ENCODE data around the gene ZNF766.

Gene ZNF766

DNA sequence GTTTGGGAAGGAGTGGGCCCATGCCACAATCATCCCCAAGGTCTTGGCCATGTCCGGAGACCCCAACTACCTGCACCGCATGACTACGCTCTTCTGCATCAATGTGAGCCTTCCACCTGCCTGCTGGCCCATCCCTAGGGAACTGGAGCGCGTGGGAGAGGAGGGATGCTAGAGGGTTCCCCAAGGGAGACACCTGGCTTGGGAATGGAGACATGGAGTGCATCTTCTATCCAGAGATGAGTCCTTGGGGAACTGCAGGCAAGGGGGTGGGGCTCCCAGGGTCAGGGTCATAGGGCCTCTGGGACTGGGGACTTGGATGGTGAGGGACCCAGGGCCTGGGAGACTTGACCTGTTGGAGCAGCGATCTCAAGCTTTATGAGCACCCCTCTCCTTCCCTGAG lies 48.4 kb upstream of the ZNF766 start:
- no peak for ATAC-seq
- TF ChIP-seq, protein P1, sequence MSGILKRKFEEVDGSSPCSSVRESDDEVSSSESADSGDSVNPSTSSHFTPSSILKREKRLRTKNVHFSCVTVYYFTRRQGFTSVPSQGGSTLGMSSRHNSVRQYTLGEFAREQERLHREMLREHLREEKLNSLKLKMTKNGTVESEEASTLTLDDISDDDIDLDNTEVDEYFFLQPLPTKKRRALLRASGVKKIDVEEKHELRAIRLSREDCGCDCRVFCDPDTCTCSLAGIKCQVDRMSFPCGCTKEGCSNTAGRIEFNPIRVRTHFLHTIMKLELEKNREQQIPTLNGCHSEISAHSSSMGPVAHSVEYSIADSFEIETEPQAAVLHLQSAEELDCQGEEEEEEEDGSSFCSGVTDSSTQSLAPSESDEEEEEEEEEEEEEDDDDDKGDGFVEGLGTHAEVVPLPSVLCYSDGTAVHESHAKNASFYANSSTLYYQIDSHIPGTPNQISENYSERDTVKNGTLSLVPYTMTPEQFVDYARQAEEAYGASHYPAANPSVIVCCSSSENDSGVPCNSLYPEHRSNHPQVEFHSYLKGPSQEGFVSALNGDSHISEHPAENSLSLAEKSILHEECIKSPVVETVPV (CRISPR knock-in tag; IDR thresholded peaks at IDR 0.05): no peak
- TF ChIP-seq ZNF565 (CRISPR knock-in tag; conservative IDR thresholded peaks at IDR 0.05; ENCODE audit: low read depth): no peak

DNA sequence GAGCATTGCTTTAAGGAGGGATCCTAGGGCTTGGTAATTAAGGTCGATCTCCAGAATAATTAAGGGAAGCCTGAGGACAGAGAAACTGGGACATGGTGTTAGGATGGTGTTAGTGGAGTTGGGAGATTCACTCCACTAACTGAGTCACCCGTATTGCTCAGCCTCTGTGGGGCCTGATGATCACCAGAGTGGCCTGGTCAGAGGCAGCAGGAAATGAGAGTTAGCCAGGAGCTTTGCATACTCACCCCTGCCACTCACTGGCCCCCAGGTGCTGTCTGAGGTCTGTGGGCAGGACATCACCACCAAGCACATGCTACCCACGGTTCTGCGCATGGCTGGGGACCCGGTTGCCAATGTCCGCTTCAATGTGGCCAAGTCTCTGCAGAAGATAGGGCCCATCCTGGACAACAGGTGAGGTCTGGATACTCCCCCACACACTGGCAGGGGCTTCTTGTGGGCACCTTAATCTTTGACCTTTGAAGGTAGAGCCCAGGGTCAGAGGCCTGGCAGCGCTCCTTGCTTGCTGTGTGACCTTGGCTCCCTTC lies 47.5 kb upstream of the ZNF766 start:
- TF ChIP-seq ZC3H10 (CRISPR knock-in tag; IDR thresholded peaks at IDR 0.05): no peak
- no peak for TF ChIP-seq TOX (CRISPR knock-in tag; IDR thresholded peaks at IDR 0.05; ENCODE audit: borderline replicate concordance)
- TF ChIP-seq RARB (CRISPR knock-in tag; IDR thresholded peaks at IDR 0.05): no peak
- ATAC-seq: no peak

DNA sequence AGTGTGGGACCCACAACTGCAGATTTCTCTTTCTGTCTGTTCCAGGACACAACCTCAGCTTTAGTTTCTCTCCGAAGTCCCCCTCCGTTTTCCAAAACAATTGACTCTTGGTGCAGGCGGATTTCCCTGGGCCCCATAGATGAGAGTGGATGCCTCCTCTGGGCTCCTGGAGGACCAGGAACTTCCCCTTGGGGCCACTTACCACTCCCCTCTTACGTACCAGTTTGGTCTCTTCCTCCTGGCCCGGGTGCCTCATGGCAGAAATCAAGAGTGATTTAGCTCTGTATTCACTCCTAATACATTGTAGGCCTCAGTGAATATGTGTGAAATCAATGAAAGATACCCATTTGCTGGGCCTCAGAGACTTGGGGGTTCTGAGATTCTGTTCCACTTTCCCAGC lies 45.2 kb upstream of the ZNF766 start:
- ATAC-seq: no peak
- TF ChIP-seq ZFP3 (CRISPR knock-in tag; IDR thresholded peaks at IDR 0.05) (no peak), ARNTL (CRISPR knock-in tag; IDR thresholded peaks at IDR 0.05; ENCODE audit: borderline replicate concordance, low read depth) (no peak), ISL1 (CRISPR knock-in tag; IDR thresholded peaks at IDR 0.05) (no peak)

GRCh38 chr19:52226652-52227051 lies 42.7 kb upstream of the ZNF766 start:
- TF ChIP-seq ZNF565 (CRISPR knock-in tag; conservative IDR thresholded peaks at IDR 0.05; ENCODE audit: low read depth): no peak
- no peak for TF ChIP-seq POU6F1 (CRISPR knock-in tag; IDR thresholded peaks at IDR 0.05; ENCODE audit: borderline replicate concordance, low read depth)
- TF ChIP-seq TSHZ2 (CRISPR knock-in tag; IDR thresholded peaks at IDR 0.05): no peak
- no peak for TF ChIP-seq ZNF70 (CRISPR knock-in tag; IDR thresholded peaks at IDR 0.05)
- no peak for TF ChIP-seq CSDC2 (CRISPR knock-in tag; IDR thresholded peaks at IDR 0.05)
- TF ChIP-seq ZC3H10 (CRISPR knock-in tag; IDR thresholded peaks at IDR 0.05): no peak
- ATAC-seq: no peak

- TF ChIP-seq SNAI2 (CRISPR knock-in tag; IDR thresholded peaks at IDR 0.05) (no peak), ISL1 (CRISPR knock-in tag; IDR thresholded peaks at IDR 0.05) (no peak), RARB (CRISPR knock-in tag; IDR thresholded peaks at IDR 0.05) (no peak), ZC3H10 (CRISPR knock-in tag; IDR thresholded peaks at IDR 0.05) (no peak), TSHZ2 (CRISPR knock-in tag; IDR thresholded peaks at IDR 0.05) (no peak)
- ATAC-seq: no peak
Observed at GRCh38 chr19:52227196-52227940, 42.0 kb upstream of the ZNF766 start.

DNA sequence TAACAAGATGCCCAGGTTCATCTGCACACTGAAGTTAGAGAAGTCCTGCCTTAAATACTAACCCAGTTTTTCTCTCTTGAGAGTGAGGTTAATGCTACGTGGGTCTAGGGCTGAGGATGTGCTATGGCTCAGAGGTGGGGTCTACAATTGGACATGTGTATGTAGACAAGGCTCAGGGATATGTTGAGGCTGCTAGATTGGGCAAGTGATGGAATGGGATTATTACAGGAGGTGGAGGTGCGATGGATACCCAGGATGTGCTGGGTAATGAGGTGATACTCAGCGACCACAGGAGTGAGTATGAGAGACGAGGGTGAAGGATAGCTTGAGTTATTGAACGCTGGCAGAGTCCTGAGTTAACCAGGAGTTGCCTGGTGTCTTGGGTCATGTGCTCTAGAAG lies 41.4 kb upstream of the ZNF766 start:
- no peak for ATAC-seq
- TF ChIP-seq BACH2 (CRISPR knock-in tag; IDR thresholded peaks at IDR 0.05; ENCODE audit: borderline replicate concordance) (no peak), ZNF565 (CRISPR knock-in tag; conservative IDR thresholded peaks at IDR 0.05; ENCODE audit: low read depth) (no peak), TSHZ2 (CRISPR knock-in tag; IDR thresholded peaks at IDR 0.05) (no peak), ISL1 (CRISPR knock-in tag; IDR thresholded peaks at IDR 0.05) (no peak), ZC3H10 (CRISPR knock-in tag; IDR thresholded peaks at IDR 0.05) (no peak), ZFP30 (CRISPR knock-in tag; IDR thresholded peaks at IDR 0.05) (no peak)
- TF ChIP-seq, protein P1 (CRISPR knock-in tag; IDR thresholded peaks at IDR 0.05): no peak

Data from SK-N-SH treated with all-trans-retinoic acid at 6 μM for 48 hours (cell line).